ENCODE results near the gene WWOX.

WWOX gene

GRCh38 chr16:78324649-78325285 lies 225.3 kb downstream of the WWOX start:
- TF ChIP-seq CTCF (IDR thresholded peaks at IDR 0.05; ENCODE audit: insufficient read depth, missing control alignments), result no peak
- FAIRE-seq (no peak), DNase-seq (ENCODE audit: insufficient read length, low spot score) (no peak)

GRCh38 chr16:78325468-78326352 lies 226.3 kb downstream of the WWOX start:
- no peak for FAIRE-seq
- TF ChIP-seq CTCF (IDR thresholded peaks at IDR 0.05; ENCODE audit: insufficient read depth, missing control alignments), result no peak
- no peak for DNase-seq (ENCODE audit: insufficient read length, low spot score)

- DNase-seq (ENCODE audit: insufficient read length, low spot score) (no peak), FAIRE-seq (no peak)
- TF ChIP-seq CTCF (IDR thresholded peaks at IDR 0.05; ENCODE audit: insufficient read depth, missing control alignments), result no peak
Observed at GRCh38 chr16:78326731-78327130, 227.3 kb downstream of the WWOX start.

GRCh38 chr16:78331731-78332130 lies 232.3 kb downstream of the WWOX start:
- TF ChIP-seq CTCF (IDR thresholded peaks at IDR 0.05; ENCODE audit: insufficient read depth, missing control alignments), result no peak
- no peak for FAIRE-seq
- no peak for DNase-seq (ENCODE audit: insufficient read length, low spot score)

- DNase-seq (ENCODE audit: insufficient read length, low spot score) (no peak), FAIRE-seq (no peak)
- TF ChIP-seq CTCF (IDR thresholded peaks at IDR 0.05; ENCODE audit: insufficient read depth, missing control alignments), result no peak
Observed at GRCh38 chr16:78333808-78334207, 234.4 kb downstream of the WWOX start.

GRCh38 chr16:78340590-78340989 lies 241.1 kb downstream of the WWOX start:
- no peak for FAIRE-seq
- TF ChIP-seq CTCF (IDR thresholded peaks at IDR 0.05; ENCODE audit: insufficient read depth, missing control alignments), result no peak

GRCh38 chr16:78348068-78348467 lies 248.6 kb downstream of the WWOX start:
- TF ChIP-seq CTCF (IDR thresholded peaks at IDR 0.05; ENCODE audit: insufficient read depth, missing control alignments), result no peak
- FAIRE-seq (no peak), DNase-seq (ENCODE audit: insufficient read length, low spot score) (no peak)

More at GRCh38 chr16:78340590-78340989, 241.1 kb downstream of the WWOX start:
- no peak for DNase-seq (ENCODE audit: insufficient read length, low spot score)
